ENCODE measurements around the gene VWA3B. TPM values are rescaled to one million over a fixed set of nuclear protein-coding genes. Genes with fewer than 3 reads are reported as not detected.

Gene VWA3B
- total and polyA plus RNA-seq, 2 experiments from 2014 or later, result 0.80 TPM; not detected in 1

DNA sequence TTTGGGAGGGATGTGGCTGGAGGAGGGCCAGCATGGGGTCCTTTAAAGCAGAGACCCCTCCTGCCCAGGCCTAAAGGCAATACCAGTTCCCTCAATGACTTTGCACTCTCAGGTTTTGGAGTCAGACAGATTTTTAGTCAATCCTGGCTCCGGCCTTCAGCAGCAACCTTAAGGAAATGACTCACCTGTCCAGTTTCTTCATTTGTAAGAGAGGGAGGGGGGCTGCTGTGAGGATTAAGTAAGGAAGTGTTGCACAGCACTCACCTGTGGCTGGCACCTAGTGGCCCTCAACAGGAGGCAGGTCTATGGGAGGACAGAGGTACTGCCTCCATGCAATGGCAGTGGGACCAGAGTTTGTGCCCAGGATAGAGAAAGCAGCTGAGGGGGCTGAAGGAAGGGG, 273.0 kb downstream of the VWA3B start:
- TF ChIP-seq, protein P1, sequence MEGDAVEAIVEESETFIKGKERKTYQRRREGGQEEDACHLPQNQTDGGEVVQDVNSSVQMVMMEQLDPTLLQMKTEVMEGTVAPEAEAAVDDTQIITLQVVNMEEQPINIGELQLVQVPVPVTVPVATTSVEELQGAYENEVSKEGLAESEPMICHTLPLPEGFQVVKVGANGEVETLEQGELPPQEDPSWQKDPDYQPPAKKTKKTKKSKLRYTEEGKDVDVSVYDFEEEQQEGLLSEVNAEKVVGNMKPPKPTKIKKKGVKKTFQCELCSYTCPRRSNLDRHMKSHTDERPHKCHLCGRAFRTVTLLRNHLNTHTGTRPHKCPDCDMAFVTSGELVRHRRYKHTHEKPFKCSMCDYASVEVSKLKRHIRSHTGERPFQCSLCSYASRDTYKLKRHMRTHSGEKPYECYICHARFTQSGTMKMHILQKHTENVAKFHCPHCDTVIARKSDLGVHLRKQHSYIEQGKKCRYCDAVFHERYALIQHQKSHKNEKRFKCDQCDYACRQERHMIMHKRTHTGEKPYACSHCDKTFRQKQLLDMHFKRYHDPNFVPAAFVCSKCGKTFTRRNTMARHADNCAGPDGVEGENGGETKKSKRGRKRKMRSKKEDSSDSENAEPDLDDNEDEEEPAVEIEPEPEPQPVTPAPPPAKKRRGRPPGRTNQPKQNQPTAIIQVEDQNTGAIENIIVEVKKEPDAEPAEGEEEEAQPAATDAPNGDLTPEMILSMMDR (IDR thresholded peaks at IDR 0.05; ENCODE audit: poor library complexity), result no peak
- no peak for TF ChIP-seq EZH2phosphoT487 (IDR thresholded peaks at IDR 0.05; ENCODE audit: low read depth, severe bottlenecking, unreplicated experiment)
- no peak for TF ChIP-seq EZH2 (IDR thresholded peaks at IDR 0.05; ENCODE audit: borderline replicate concordance)
- H2AFZ ChIP-seq, result no peak overlapping the region
- no peaks in the 10 kb centered on the region for H3K9me3 ChIP-seq (ENCODE audit: low read depth)

More for the DNA sequence above, 273.0 kb downstream of the VWA3B start:
- Histone ChIP-seq H3K4me3 (no peak overlapping the region), H3K27me3 (no peaks in the 10 kb centered on the region), H3K4me2 (no peak overlapping the region), H3K4me1 (ENCODE audit: insufficient read depth) (no peaks in the 10 kb centered on the region), H4K20me1 (ENCODE audit: insufficient read depth, poor library complexity, severe bottlenecking) (no peaks in the 10 kb centered on the region), H3K36me3 (replicated peaks; ENCODE audit: insufficient read depth, low read depth) (no peaks in the 10 kb centered on the region), H3K9me2 (replicated peaks; ENCODE audit: insufficient read depth) (no peaks in the 10 kb centered on the region), H3K27ac (no peak overlapping the region), H3K79me2 (no peaks in the 10 kb centered on the region)
- 92% methylated on average over 1 of the region's 1 CpG for WGBS (ENCODE audit: low lambda C conversion rate, missing lambda C conversion rate)
- DNase-seq (ENCODE audit: low spot score), result no peak

Other genes with a start within 250 kb of the VWA3B start
- gene TMEM131, start 91.2 kb upstream of the VWA3B start, total RNA-seq, result 36.9 and 42.1 TPM in 2 replicates
- gene TMEM131, start 91.2 kb upstream of the VWA3B start, polyA plus RNA-seq, result 17.5 and 21.1 TPM in 2 replicates